GM18520 (cell line): ENCODE data around the gene CHRNB2.

ENCODE experiments used
- ATAC-seq: cut with Tn5 transposase; IDR thresholded peaks from one replicate; pipeline ENCODE4 v1.9.1; 2021; ENCODE audit not compliant: unreplicated experiment

The CHRNB2 gene

DNA sequence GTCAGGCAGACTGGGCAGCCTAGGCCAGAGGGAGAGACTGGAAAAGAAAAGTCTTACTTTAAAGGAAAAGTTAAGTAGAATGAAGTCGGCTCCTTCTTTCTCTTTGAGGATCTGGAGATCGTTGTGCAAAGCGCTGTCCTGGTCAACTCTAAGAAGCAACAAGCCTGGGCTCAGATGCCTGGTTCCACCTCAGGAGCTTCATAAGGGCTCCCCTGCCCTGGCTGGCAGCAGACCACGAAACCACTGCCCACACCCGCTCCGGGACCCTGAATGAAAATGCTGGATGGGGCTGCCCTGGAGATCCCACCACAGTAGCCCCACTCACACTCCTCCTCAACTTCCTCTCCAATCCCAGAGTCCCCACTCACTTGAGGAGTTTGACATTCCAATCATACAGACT lies 15.5 kb upstream of the CHRNB2 start:
- ATAC-seq, result no peak

DNA sequence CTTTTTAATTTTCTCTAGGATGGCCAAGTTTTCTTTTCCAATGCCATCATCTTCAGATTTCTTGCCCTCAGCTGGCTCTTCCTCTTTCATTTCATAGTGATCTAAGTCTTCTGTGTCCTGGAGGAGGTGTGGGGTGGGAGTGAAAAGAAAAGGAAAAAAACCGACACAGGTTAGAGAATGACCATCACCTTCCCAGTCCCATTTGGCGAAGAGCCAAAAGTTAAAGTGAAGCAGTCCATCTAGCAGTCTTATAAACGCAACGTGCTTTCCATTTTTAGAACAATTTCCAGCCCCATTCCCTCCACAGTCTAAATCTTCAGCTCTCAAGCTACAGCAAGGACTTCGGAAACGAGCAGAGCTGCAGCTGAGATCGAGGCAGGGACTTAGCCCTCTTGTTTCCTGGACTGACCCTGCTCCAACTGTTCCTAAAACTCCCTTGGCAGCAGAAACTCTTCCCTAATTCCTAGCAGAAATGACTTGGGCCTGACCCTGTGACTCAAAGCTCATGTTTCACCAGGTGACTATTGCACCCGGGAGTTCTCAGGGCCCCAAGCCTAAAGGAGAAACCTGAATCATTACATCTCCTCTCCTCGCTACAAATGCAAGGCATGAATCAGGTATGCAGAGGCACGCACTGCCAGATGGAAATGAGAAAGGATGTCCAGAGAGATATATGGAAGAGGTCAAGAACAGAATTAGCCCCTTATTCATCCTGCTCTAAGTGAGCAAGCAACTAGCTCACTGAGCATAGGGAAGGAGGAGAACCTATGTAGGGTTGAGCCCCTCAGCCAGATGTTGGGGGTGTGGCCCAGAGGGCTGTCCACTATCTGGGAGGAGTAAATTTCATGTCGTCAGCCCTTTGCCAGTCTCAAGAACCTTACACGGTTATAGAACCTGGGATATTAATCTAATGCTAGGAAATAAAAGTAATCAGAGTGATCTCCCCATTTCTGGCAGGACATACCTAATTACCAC lies 14.2 kb upstream of the CHRNB2 start:
- ATAC-seq, result no peak

DNA sequence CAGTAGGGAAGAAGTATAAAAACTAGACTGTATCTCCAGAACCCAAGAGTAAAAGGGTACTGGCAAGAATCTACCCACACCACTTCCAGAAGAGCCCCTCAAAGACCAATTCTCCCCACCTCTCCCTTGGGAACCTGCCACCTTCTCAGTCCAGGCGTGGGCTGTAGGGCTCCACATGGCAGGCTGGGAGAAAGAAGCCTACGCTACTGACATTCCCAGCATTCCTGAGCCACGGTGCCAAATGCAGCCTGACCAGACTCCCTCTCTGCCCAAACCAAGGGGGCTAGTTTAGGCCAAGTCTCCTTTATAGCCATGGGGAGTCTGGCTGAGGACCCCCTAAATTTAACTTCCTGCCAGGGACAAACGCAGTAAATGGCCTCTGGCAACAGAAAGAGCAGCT lies 11.2 kb upstream of the CHRNB2 start:
- no peak for ATAC-seq

DNA sequence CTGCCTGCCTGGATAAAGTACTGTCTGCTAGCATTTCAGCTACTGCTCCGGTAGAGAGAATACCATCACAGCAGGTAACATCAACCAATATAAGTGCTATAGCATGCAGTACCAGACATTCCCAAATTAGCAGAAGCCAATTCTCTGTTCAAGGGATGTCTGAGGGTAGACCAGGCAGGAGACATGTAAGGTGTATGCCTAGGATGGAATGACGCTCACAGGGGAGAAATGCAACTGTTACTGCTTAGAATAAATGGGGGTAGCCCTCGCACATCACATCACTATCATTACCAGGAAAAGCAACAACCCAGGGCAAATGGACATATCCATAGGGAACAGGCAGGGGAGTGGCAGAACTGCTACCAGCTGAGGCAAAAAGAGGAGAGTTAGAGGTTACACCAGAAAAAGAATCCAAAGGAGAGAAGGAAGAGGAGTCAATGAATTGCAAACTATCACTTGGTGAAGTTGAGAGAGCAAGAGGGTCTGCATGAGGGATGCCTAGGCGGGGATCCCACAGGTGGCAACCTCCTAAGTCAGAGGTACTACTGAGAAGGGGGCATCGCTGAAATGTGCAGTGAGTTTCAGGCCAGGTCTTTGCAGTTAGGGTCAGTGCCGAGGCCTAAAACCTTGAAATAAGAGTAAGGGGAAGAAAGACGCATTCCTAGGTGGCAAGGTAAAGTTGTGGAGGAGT lies 10.2 kb upstream of the CHRNB2 start:
- no peak for ATAC-seq

DNA sequence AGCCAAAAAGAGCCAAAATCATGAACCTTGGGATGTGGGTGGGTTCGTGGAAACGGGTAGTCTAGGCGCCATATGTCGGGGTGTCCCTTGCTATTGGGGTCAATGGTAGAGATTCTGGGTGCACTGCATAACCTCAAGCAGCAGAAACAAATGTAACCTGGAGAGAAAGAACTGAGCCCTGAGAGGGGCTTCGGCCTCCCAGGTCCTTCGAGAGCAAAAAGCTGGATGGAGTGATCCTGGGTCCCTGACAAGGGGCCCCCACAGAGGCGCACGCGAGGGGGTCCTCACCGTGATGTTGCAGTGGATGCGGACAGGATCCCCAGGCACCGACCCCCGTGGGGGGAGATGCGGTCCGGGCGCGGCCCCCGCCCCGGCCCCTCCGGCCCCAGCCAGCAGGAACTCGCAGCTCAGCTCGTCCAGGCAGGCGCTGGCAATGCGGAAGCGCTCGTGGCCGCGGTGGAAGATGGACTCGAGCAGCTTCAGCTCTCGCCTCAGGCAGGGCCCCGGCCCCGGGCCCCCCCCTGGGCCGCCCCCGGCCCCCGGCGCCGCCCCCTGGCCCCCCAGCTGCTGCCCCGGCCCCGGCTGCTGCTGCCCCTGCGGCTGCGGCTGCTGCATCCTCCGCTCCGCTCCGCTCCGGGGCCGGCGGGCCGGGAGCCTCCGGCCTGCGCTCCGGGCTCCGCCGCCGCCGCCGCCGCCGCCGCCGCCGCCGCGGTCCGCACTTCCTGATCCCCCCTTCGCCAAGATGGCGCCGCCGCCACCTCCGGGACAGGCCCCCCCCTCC lies 9.4 kb upstream of the CHRNB2 start, which contains the start of gene UBE2Q1:
UBE2Q1 (minus strand) TSS at position 724 of the 781 bp plus-strand sequence; CDS start at position 615, 109 bp downstream.
- ATAC-seq, result no peak

DNA sequence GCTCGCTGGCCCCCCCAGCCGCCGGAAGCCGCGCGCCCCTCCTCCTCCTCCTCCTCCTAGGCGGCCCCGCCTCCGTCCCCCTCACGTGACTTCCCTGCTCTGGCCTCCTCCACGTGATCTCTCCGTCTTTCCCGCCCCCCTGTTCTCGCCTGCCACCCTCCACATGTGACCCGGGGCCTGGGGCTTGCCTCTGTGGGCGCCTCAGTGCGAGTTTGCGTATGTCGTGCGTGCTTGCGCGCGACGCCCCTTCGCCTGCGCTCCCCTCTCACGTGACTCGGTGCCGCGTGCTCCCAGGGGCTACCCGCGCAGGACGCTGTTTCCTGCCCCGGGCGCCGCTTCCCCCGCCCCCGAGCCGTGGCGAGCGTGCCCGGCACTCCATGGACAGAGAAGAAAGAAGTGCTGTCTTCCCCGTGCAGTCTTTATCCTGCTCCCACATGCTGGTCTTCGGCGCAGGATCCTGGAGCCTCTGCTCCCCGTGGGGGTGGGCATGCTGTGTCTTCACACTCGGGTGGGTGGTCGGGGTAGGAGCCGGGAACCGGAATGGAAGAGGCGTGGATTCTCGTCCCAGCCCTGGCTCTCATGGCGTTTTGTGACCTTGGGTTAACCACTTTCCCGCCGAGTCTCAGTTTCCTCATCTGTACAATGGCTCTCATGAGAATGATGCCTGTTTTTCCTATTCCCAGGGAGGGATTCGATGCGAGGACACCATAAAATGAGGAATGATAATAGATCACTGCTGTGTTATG lies 8.7 kb upstream of the CHRNB2 start:
- peak; percentile 89 for ATAC-seq

DNA sequence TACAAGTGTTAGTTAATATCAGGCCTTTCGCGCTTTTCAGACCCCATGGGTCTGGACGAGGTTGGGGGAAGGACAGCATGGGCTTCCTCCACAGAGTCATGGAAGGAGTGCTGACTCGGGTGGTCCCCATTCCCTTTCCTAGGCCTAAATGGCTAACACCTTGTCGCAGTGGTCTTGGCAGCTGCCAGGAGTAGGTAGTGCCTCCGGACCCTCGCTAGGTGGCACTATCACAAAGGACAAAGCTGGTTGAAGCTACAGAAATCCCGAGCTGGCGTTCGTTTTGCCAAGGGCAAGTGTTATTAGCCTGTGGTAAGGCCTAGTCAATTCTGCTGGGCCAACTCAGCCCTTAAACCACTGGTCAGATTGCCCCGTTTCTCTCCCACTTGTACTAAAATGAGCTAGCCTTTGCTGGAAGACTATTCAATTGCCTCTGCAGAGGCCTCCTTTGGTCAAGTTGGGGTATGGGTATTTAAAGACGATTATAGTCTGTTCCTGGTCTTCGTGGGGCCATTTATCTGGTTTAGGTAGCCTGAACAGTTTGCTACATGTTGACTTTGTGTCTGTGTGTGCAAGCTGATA lies 8.0 kb upstream of the CHRNB2 start:
- peak; percentile 43 for ATAC-seq

DNA sequence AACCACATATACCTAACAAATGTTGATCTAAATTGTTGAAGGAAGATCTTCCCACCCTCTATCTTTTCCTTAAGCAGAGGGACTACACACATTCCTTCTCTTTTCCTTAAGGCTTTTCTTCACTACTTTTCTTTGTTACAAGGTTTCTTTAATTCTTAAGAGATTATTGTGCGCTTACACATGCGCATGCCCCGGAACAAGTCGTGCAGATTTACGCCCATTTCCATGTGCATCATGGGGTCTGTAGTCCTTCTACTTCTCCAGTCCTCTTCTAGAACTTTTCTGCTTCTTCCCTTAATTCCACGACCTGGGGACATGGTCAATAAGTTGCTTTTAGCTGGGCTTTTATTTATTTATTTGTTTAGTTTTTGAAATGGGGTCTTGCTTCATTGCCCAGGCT lies 1.7 kb upstream of the CHRNB2 start:
- ATAC-seq, result no peak

DNA sequence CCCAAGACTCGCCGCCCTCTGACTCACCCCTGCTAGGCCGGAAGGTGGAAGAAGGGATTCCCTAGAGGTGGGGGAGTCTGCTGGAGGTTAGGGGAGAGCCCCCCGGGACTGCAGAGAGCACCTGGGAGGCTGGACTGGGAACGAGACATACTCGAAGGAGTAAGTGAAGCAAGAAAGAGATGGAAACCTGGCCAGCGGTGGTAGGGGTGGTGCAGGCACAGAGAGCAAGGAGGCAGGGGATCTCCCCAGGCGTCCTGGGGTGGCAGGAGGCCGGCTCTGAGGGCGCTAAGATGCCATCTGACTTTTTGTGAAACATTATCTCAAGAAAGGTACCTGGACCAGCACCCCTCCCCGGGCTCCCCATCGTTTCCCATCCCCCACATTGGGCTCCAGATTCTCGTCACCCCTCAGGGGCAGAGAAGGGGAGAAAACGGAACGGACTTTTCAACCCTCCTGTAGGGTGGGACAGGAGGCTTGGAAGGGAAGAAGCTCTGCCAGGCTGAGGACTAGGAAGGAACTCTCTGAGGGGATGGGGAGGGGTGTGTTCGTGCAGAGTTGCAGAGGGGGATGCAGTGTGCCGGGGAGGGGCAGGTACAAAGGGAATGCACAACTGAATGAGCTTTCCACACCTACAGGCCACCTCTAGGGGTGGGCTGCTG lies 708 bp downstream of the CHRNB2 start:
- no peak for ATAC-seq

DNA sequence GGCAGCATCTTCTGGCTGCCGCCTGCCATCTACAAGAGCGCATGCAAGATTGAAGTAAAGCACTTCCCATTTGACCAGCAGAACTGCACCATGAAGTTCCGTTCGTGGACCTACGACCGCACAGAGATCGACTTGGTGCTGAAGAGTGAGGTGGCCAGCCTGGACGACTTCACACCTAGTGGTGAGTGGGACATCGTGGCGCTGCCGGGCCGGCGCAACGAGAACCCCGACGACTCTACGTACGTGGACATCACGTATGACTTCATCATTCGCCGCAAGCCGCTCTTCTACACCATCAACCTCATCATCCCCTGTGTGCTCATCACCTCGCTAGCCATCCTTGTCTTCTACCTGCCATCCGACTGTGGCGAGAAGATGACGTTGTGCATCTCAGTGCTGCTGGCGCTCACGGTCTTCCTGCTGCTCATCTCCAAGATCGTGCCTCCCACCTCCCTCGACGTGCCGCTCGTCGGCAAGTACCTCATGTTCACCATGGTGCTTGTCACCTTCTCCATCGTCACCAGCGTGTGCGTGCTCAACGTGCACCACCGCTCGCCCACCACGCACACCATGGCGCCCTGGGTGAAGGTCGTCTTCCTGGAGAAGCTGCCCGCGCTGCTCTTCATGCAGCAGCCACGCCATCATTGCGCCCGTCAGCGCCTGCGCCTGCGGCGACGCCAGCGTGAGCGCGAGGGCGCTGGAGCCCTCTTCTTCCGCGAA lies 3.8 kb downstream of the CHRNB2 start:
- ATAC-seq, result no peak

DNA sequence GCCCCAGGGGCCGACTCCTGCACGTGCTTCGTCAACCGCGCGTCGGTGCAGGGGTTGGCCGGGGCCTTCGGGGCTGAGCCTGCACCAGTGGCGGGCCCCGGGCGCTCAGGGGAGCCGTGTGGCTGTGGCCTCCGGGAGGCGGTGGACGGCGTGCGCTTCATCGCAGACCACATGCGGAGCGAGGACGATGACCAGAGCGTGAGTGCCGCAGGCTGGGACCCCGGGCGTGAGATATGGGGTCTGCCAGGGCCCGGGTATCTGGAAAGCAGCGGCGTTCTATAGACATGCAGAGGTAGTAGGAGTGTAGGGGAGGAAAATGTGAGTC lies 4.3 kb downstream of the CHRNB2 start:
- no peak for ATAC-seq

DNA sequence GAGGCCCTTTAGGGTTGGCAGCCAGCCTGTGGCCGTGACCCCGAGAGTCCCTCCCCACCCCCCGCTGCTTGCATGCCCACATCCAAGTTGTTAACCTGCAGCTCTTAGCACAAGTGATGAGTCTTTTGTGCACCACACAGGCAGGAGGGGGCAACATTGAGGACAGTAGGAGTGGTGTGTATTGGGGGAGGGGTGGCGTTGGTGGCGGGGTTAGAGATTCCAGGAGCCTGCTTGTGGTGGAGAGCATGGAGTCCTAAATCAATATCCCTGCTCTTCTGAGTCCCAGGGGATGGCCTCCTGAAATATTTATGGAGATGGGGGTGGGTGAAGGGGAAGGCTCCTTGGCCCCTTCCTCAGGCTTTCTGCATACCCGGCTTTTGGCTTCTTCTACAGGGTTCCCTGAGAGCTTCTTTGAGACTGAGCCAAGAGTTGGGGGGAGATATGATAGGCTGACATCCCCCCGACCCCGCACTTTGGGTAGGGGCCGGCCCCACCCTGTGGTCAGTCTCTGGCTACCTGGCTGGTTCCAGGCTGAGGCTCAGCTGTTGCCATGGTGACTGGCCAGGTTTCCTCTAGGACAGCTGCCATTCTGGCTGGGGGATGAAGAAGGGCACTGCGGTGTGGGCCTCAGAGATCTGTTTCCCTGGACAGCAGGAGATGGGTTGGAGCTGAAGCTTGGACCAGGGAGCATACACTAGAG lies 5.0 kb downstream of the CHRNB2 start:
- ATAC-seq, result no peak

DNA sequence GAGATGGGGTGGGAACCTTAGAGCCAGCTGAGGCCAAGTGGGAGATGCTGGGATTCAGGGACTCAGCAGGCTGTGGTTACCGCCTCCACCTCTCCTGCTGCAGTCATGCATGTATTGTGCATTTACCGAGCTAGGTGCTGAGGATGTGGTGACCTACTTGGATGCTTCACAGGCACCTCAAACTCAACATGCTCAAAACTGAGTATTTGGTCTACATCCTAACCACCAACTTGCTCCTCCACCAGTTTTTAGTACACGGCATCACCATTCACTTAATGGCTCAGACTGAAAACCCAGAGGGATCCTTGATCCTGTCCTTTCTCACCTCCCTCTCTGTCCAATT lies 5.6 kb downstream of the CHRNB2 start:
- ATAC-seq, result no peak

DNA sequence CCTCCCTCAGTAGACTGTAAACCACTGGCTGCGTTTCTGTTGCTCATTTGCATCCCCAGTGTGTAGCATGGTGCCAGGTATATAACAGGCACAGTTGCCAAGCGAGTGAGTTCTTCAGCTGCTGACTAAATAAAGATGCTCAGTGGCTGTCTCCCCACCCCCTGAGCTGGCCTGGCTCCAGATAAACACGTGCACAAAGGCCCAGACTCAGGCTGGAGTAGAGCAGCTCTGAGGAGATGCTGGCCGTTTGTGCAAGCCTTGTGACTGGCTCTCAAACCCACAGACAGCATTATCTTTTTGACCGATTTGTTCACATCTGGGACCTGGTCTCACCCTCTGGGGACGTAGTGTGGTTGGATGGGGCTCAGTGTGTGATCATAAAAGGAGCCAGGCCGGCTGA lies 7.1 kb downstream of the CHRNB2 start:
- no peak for ATAC-seq

DNA sequence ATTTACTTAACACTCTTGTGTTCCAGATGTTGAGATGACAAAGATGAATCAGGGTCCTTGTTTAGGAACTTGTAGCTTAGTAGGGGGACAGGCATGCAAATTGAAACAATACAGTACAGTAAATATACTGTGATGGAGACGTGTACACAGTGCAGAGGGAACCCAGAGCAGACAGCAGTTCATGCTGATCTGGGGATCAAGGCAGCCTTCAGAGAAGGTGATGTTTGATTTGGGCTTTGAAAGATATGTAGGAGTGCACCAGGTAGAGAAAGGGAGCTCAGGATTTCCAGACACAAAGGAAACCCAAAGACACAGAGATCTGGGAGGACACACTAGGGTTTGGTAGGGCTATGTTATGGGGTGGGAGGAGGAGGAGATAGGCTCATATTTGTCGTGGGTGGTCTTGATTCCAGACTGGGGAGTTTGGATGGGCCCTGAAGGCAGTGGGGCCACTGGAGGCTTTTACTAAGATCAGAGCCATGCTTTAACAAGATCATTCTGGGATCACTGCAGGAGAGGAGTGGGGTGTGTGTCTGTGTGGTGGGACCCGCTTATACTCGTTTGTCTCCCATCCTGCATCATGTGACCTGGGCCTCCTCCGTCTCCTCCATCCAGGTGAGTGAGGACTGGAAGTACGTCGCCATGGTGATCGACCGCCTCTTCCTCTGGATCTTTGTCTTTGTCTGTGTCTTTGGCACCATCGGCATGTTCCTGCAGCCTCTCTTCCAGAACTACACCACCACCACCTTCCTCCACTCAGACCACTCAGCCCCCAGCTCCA lies 7.8 kb downstream of the CHRNB2 start:
- no peak for ATAC-seq

DNA sequence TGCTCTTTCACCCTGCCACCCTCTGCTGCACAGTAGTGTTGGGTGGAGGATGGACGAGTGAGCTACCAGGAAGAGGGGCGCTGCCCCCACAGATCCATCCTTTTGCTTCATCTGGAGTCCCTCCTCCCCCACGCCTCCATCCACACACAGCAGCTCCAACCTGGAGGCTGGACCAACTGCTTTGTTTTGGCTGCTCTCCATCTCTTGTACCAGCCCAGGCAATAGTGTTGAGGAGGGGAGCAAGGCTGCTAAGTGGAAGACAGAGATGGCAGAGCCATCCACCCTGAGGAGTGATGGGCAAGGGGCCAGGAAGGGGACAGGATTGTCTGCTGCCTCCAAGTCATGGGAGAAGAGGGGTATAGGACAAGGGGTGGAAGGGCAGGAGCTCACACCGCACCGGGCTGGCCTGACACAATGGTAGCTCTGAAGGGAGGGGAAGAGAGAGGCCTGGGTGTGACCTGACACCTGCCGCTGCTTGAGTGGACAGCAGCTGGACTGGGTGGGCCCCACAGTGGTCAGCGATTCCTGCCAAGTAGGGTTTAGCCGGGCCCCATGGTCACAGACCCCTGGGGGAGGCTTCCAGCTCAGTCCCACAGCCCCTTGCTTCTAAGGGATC lies 8.5 kb downstream of the CHRNB2 start:
- ATAC-seq, result no peak

DNA sequence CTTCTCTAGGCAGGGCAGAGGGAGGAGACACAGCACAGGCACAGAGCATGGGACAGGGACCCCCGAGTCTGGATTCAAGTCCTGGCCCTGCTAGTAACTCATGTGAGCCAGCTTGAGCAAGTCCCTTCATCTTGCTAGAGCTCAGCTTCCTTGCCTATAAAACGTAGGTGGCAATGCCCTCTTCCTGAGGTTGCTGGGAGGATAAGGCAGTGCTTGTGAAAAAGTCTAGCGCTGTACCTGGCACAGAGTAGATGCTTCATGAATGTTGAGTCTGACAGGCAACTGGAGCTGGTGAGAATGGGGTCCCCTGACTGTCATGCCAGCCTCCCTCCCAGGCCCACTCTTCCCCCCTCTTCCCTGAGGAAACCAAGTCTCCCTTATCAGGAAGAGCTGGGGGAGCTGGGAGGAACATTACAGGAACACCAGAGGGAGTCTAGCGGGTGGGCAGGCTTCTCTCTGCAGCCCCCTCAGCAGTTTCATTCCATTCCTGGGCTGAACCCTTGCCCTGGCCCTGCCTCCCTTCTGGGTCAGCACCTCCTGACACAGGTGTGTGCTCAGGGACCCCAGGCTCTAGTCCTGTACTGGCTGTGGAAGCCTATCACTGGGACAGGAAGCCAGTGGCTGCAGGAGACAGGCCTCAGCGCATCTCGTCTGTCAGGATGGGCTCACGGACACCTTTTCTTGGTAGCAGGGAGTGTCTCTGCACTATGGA lies 9.9 kb downstream of the CHRNB2 start:
- no peak for ATAC-seq
